Lower leg skin (tissue), 4 donors: ENCODE results near the gene FZD10. TPM values are rescaled to one million over a fixed set of nuclear protein-coding genes. Genes with fewer than 3 reads are reported as not detected.

ENCODE experiments used
- DNase-seq, 2 donors: peaks; one replicate each; pipeline ENCODE4 v3.0.0-alpha.2; 2019; ENCODE audit warnings: low spot score in 2 of 2
- H3K4me3 ChIP-seq: fragments of 200-600 bp; sonication (generic); 2 replicates; pipeline ENCODE4 v1.5.1; 2017; ENCODE audit warnings: mild to moderate bottlenecking, low read depth; ENCODE audit not compliant: poor library complexity, severe bottlenecking
- CTCF ChIP-seq, 3 donors: fragments of 450-650 bp; IDR thresholded peaks; one replicate each; pipeline ENCODE4 v1.5.1; 2016; ENCODE audit warnings: antibody characterized with exemption in 3 of 3, mild to moderate bottlenecking in 3 of 3, moderate library complexity in 2 of 3
- POLR2A ChIP-seq, 2 donors: fragments of 450-650 bp; IDR thresholded peaks; one replicate each; pipeline ENCODE4 v1.6.1; 2016 to 2017; ENCODE audit warnings: antibody characterized with exemption in 2 of 2, mild to moderate bottlenecking in 1 of 2, moderate library complexity in 1 of 2
- WGBS, 2 donors: methylation state at CpG; one replicate each; pipeline ENCODE4 v1.1.5; 2018; 5-methylcytosine and 5-hydroxymethylcytosine counted together
- intact Hi-C: fragments of 100-400 bp; cut with DNase I; formaldehyde crosslinking; loops from one replicate; pipeline ENCODE4 v1.15.0; 2023; ENCODE audit warnings: low total_unique reads
- total RNA-seq, 4 donors: library from RNA; depleted of rRNA; stranded (reverse); fragments of >200 nt; gene quantifications; one replicate each; pipeline ENCODE4 v1.1.0, GENCODE V29; 2016

Gene FZD10
- total RNA-seq, 4 donors from 2014 or later, result 11.0 to 33.2 (median 19.3) TPM

GRCh38 chr12:130179191-130179590, 16.9 kb downstream of the FZD10 start:
- H3K4me3 ChIP-seq, result no peak overlapping the region
- intact Hi-C loops, result no loop called here
- no peak for DNase-seq
- WGBS, 2 donors, result 75 to 81% methylated on average over 7 of the region's 7 CpGs
- TF ChIP-seq CTCF (IDR thresholded peaks at IDR 0.05) (no peak), POLR2A (IDR thresholded peaks at IDR 0.05) (no peak)

GRCh38 chr12:130179621-130180020, 17.4 kb downstream of the FZD10 start:
- no peak overlapping the region for H3K4me3 ChIP-seq
- 85 to 87% methylated on average over 11 of the region's 11 CpGs for WGBS, 2 donors
- DNase-seq, result no peak
- intact Hi-C loops, result no loop called here
- no peak for TF ChIP-seq CTCF (IDR thresholded peaks at IDR 0.05)
- no peak for TF ChIP-seq POLR2A (IDR thresholded peaks at IDR 0.05)

GRCh38 chr12:130181211-130181610, 18.9 kb downstream of the FZD10 start:
- WGBS, 2 donors, result 74 to 75% methylated on average over 10 of the region's 10 CpGs
- intact Hi-C loops, result no loop called here
- no peak overlapping the region for H3K4me3 ChIP-seq
- TF ChIP-seq POLR2A (IDR thresholded peaks at IDR 0.05) (no peak), CTCF (IDR thresholded peaks at IDR 0.05) (no peak)
- DNase-seq, result no peak

- no peak for DNase-seq
Observed at GRCh38 chr12:130183585-130184370, 21.5 kb downstream of the FZD10 start.

GRCh38 chr12:130184404-130185090, 22.3 kb downstream of the FZD10 start:
- TF ChIP-seq CTCF (IDR thresholded peaks at IDR 0.05) (no peak), POLR2A (IDR thresholded peaks at IDR 0.05) (no peak)
- intact Hi-C loops, result no loop called here
- no peak overlapping the region for H3K4me3 ChIP-seq
- WGBS, 2 donors, result 73 to 74% methylated on average over 11 to 12 of the region's 12 CpGs
- DNase-seq, result no peak

More at GRCh38 chr12:130183585-130184370, 21.5 kb downstream of the FZD10 start:
- WGBS, 2 donors, result 85 to 86% methylated on average over 23 of the region's 23 CpGs
- intact Hi-C loops, result no loop called here
- TF ChIP-seq CTCF (IDR thresholded peaks at IDR 0.05), result no peak
- no peak for TF ChIP-seq POLR2A (IDR thresholded peaks at IDR 0.05)
- H3K4me3 ChIP-seq, result no peak overlapping the region
